ACHN (cell line): Measurements from ENCODE around the gene DYNC1LI2.
A peak's percentile ranks its signal among the peaks of the same experiment; 100 is the strongest.
"Not testable (repeated sequence)": the region's sequence is repeated elsewhere in the genome, so short reads cannot be mapped to it uniquely, and the experiment has no call there.

Experiments used
- DNase-seq: peaks from one replicate; pipeline ENCODE4 v3.0.0-alpha.2; 2015
- in situ Hi-C: cut with HindIII; loops from 2 replicates; pipeline ENCODE4 v1.10.0; 2017; ENCODE audit warnings: low sequenced_read_pairs, low pct_ligation_motif_present, low pct_unique_long_range_greater_than_20kb

The DYNC1LI2 gene

DNA sequence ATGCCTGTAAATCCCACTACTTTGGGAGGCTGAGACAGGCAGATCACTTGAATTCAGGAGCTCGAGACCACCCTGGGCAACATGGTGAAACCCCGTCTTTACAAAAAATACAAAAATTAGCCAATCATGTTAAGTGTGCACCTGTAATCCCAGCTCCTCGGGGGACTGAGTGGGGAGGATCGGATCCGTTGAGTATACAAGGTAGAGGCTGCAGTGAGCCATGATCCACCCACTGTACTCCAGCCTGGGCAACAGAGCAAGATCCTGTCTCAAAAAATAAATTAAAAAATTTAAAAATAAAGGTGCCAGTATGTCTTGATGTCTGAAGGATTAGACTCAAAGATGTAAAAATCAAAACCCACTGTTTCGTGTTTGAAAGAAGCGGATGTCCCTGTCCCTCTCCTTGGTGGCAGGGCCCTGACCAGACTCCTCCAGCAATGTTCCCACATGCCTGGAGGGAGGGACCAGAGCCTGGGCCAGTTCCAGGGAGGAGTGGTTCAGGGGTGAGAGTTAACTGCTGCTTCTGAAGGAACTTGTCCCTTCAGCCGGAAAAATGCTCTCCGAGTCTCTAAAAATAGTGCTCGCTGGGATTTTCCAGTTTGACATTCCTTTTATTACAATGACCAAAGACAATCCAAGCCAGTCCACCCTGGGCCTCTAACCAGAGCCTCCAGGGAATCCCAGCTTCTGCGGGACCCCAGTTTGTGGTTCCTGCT is 45.5 kb downstream of the DYNC1LI2 start:
- in situ Hi-C loops = no loop called here
- no peak for DNase-seq

DNA sequence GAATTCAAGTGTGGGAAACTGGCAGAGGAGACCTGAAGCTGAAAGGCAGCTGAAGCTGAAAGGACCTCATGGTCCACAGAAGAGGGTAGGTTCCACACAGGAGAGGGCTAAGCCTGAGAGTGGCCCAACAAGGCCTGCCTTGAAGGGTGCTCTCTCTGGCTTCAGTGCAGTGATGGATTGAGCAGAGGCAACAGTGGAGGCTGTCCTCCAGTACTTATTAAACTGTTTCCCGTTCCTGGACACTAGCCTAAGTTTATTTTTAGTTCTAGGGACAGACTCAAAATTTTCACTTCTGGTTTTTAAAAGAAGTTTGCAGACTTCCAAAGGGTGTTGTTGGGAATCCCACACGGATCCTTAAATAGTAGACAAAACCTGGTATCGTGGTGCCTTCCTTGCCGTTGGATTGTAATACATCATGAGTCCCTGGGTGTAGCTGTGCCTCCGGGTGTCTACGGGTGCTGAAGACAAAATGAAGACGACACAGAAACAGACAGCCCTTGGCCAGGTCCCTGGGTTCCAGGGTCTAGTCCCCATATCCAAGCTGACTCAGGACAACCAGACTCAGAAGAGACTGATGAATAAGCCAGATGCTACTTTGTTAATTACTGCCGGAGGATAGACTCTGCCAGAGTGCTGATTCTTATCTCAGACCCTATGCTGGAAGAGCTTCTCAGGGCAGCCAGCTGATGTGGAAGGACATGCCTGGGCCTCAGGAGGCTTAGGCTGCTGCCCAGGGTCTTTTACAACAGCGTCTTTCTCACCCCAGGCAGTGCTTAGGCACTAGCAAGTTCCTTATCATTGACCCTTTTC is 47.8 kb downstream of the DYNC1LI2 start:
- DNase-seq = no peak

DNA sequence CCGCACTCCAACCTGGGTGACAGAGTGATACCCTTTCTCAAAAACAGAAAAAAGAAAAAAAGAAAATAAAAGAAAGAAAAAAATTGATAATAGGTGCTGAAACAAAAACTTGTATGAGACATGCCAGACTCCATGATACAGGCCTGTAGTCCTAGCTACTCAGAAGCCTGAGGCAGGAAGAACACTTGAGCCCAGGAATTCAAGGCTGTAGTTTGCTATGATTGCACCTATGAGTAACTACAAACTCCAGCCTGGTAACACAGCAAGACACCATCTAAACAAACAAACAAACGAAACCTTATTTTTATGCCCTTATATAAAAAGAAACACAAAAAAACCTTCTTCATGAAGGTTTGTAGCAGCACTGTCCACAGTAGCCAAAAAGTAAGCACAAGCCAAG is 49.9 kb downstream of the DYNC1LI2 start:
- no peak for DNase-seq

More for the DNA sequence above, 47.8 kb downstream of the DYNC1LI2 start:
- in situ Hi-C loops = no loop called here

GRCh38 chr16:66701026-66701425 is 50.4 kb downstream of the DYNC1LI2 start:
- in situ Hi-C loops = no loop called here
- no peak for DNase-seq

More for the DNA sequence above, 49.9 kb downstream of the DYNC1LI2 start:
- in situ Hi-C loops = no loop called here

GRCh38 chr16:66699898-66700297 is 51.5 kb downstream of the DYNC1LI2 start:
- DNase-seq = no peak
- in situ Hi-C loops = no loop called here

DNA sequence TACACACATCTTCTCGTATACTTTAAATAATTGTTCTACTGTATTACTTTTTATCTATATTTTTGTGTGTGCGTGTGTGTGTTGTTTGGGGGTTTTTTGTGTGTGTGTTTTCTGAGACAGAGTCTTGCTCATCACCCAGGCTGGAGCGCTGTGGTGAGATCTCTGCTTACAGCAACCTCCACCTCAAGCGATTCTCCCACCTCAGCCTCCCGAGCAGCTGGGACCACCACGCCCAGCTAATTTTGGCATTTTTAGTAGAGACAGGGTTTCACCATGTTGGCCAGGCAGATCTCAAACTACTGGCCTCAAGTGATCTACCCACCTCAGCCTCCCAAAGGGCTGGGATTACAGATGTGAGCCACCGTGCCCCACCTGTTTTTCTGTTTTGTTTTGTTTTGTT is 53.4 kb downstream of the DYNC1LI2 start:
- no peak for DNase-seq
- in situ Hi-C loops = no loop called here

DNA sequence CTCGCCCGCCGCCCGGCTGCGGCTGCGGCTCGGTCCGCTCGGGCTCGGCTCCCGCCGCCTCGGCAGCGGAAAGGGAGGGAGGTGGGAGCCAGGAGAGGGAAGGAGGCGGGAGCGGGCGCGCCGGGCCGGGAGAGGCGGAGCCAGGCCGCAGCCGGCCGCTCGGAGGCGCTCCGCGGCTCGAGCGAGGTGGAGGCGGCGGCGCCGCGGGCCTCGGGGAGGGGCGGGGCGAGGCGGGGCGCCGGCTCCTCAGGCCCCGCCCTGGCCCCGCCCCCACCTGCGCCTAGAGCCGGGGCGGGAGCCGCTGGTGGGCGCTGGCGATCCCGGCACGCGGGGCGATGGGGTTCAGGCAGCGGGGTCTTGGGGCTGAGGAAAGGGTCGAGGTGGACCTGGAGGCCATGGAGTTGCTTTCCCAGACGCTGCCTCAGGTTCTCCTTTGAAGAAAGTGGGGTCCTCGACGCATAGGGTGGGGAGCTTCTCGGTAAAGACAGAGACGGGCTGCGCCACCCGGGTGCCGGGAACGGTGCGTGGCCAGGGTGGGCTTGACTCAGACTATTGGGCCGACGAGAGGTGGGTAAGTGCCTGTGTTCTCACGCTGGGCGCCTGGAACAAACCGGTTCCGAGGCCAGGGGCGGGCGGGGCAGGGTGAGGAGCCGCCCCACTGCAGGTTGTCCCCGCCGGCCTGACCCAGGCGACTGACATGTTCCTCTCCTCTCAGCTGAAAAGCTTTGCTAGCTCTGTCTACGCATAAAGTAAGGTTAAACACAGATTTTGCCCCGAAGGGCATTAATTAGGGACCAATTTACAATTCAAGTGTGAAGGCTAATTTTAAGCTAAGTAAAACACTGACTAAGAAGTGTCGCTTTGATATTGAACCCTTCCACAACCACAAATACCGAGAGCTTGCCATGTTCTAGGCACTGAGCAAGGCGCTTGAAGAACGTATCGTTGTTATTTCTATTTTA is 54.5 kb downstream of the DYNC1LI2 start, which contains the start of gene CMTM4:
Gene CMTM4, minus strand, starts transcription at position 75 of the 962 bp plus-strand sequence. CDS start 218 bp downstream, outside the sequence.
- peak; percentile 94 for DNase-seq
- in situ Hi-C loops = no loop called here

GRCh38 chr16:66695935-66696668 is 55.3 kb downstream of the DYNC1LI2 start:
- peak; percentile 8 for DNase-seq
- in situ Hi-C loops = no loop called here

GRCh38 chr16:66695471-66695934 is 55.9 kb downstream of the DYNC1LI2 start:
- DNase-seq = peak; percentile 5
- in situ Hi-C loops = no loop called here

- in situ Hi-C loops = no loop called here
- DNase-seq = no peak
Measured at GRCh38 chr16:66693149-66693548, 58.3 kb downstream of the DYNC1LI2 start.

- DNase-seq = no peak
- in situ Hi-C loops = no loop called here
Measured at GRCh38 chr16:66692341-66692740, 59.1 kb downstream of the DYNC1LI2 start.

DNA sequence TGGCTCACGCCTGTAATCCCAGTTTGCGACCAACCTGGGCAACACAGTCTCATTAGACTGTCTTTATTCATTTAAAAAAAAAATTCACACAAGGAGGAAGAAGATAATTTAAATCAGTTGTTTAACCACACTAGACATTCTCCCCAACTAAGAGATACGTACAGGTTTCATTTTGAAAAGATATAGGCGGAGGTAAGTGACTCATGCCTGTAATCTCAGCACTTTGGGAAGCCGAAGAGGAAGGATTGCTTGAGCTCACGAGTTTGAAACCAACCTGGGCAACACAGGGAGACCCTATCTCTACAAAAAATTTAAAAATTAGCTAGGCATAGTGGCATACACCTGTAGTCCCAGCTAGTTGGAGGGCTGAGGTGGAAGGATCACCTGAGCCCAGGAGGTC is 60.2 kb downstream of the DYNC1LI2 start:
- DNase-seq = no peak
- in situ Hi-C loops = no loop called here

DNA sequence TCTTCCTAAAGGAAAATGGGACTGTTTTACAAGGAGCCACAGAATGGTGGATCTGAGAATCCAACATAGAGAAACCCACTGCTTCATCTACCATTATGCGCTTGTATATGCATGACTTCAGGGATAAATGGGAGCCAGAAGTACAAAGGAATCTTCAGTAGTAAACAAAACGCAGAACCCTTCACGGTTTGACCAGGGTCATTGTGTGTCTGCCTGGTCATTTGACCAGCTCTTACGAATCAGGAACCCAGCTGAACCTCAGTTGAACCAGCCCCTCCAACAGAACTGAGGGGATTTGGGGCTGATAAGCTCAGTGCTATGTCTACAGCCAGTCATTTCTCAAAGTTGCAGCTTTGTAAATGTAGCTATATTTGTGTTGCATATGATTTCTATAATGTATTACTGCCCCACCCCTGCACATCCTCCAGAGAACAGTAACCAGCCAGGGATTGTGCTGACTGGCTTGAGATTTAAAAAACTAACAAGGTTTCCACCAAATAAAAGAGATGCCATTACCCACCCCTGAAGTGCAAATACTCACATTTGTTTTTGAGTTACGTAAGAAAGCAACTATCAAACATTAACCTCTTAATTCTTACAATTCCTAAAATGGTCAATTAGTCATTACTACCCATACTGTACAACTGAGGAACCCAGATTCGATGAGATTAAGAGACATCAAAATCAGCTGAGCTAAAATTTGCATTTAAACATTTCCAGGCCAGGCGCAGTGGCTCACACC is 61.1 kb downstream of the DYNC1LI2 start:
- no peak for DNase-seq
- in situ Hi-C loops = no loop called here

- in situ Hi-C loops = no loop called here
Measured at GRCh38 chr16:66689282-66689681, 62.1 kb downstream of the DYNC1LI2 start.

GRCh38 chr16:66687906-66688625 is 63.3 kb downstream of the DYNC1LI2 start:
- in situ Hi-C loops = no loop called here
- no peak for DNase-seq

More at GRCh38 chr16:66689282-66689681, 62.1 kb downstream of the DYNC1LI2 start:
- no peak for DNase-seq

GRCh38 chr16:66685501-66686115 is 65.8 kb downstream of the DYNC1LI2 start:
- in situ Hi-C loops, DNase-seq: not testable (repeated sequence)
